Fibroblast of skin of left biceps (primary cell): ENCODE measurements around the gene ANKRD40CL.
A peak's percentile ranks its signal among the peaks of the same experiment; 100 is the strongest.
"Not testable (repeated sequence)": the region's sequence is repeated elsewhere in the genome, so short reads cannot be mapped to it uniquely, and the experiment has no call there.

Experiments used
- DNase-seq, 2 experiments: peaks; one replicate each; pipeline ENCODE4 v3.0.0-alpha.2; 2013; ENCODE audit warnings: low read depth in 2 of 2

Gene ANKRD40CL

GRCh38 chr17:50762177-50762576, 5.1 kb downstream of the ANKRD40CL start:
- no peak for DNase-seq

GRCh38 chr17:50758989-50759544, 8.3 kb downstream of the ANKRD40CL start:
- DNase-seq, result no peak

- no peak for DNase-seq
These were observed 8.8 kb downstream of the ANKRD40CL start for GRCh38 chr17:50758524-50758923.

GRCh38 chr17:50754521-50754920, 12.8 kb downstream of the ANKRD40CL start:
- no peak for DNase-seq

GRCh38 chr17:50749245-50749644, 18.1 kb downstream of the ANKRD40CL start:
- no peak for DNase-seq

- no peak for DNase-seq
These were observed 21.7 kb downstream of the ANKRD40CL start for GRCh38 chr17:50745631-50746030.

- DNase-seq, result no peak
These were observed 28.2 kb downstream of the ANKRD40CL start for GRCh38 chr17:50739098-50739497.

GRCh38 chr17:50737118-50737698, 30.1 kb downstream of the ANKRD40CL start:
- no peak for DNase-seq

- DNase-seq, result no peak
These were observed 32.0 kb downstream of the ANKRD40CL start for GRCh38 chr17:50735287-50735686.

- no peak for DNase-seq
These were observed 35.5 kb downstream of the ANKRD40CL start for GRCh38 chr17:50731575-50732460.

GRCh38 chr17:50728881-50729765, 38.2 kb downstream of the ANKRD40CL start:
- no peak for DNase-seq

- DNase-seq, result no peak
These were observed 39.2 kb downstream of the ANKRD40CL start for GRCh38 chr17:50728112-50728429.

- DNase-seq, result no peak
These were observed 41.3 kb downstream of the ANKRD40CL start for GRCh38 chr17:50725769-50726655.

- DNase-seq, result not testable (repeated sequence)
These were observed 42.7 kb downstream of the ANKRD40CL start for GRCh38 chr17:50724622-50725021.

- DNase-seq, result no peak
These were observed 44.6 kb downstream of the ANKRD40CL start for GRCh38 chr17:50722746-50723145.

- DNase-seq, result no peak
These were observed 45.9 kb downstream of the ANKRD40CL start for GRCh38 chr17:50721194-50722010.

GRCh38 chr17:50719924-50720794, 47.2 kb downstream of the ANKRD40CL start:
- no peak for DNase-seq

- DNase-seq, result peak; percentile 82 to 84
These were observed 48.0 kb downstream of the ANKRD40CL start, which contains the start of gene LUC7L3 for GRCh38 chr17:50719144-50719923. TSS of gene LUC7L3 (plus strand) at chr17:50719603. CDS start at chr17:50719733, 130 bp downstream.
